ENCODE data around the gene LRP5.
"Not testable (repeated sequence)": the region's sequence is repeated elsewhere in the genome, so short reads cannot be mapped to it uniquely, and the experiment has no call there.

The LRP5 gene

DNA sequence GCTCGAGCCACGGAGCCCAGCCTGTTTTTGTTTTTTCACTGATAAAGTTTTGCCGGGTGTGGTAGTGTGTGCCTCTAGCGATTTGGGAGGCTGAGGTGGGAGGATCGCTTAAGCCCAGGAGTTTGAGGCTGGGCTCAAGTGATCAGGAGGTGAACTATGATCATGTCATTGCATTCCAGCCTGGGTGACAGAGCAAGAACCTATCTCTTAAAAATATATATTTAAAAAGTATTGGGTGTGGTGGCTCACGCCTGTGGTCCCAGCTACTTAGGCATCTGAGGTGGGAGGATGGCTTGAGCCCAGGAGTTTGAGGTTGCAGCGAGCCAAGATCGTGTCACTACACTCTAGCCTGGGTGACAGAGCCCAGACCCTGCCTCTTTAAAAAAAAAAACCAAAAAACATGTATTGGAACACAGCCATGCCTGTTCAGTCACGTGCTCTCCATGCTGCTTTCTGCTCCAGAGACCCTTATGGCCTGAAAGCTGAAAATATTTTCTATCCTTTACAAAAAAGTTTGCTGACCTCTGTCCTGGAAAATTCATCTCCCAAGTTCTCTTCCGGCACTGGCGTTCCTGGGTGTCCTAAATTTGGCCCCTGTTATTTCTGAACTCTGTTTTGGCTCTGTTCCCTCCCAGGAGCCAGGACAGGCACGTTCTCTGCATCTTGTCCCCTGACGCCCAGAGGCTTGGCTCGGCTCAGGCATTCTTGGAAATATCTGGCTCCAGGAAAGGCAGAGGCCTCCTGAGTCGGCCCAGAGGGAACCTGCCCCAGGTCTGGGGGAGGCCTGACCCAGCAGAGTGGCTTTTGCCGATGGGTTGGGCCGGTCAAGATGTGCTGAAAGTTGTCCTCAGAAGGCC lies 86.8 kb downstream of the LRP5 start:
- DNase-seq, result no peak

DNA sequence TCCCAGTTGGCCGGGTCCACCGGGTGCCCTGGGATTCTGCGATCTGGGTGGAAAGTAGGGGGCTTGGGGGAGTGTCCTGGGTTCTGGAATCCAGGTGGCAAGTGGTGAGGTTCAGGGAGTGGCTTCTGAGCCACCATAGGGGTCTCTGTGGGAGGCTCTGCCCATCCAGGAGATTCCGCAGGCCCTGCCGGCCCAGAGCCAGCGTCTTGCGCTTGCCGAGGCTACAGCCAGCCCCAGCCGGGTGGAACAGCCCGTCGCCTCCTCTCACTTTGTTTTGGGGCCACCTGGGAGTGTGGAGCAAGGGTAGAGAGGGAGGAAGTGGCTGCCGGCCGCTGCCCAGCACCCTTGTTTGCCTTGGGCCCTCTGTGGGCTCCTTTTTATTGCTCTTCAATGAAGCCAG lies 87.5 kb downstream of the LRP5 start:
- DNase-seq, result no peak

DNA sequence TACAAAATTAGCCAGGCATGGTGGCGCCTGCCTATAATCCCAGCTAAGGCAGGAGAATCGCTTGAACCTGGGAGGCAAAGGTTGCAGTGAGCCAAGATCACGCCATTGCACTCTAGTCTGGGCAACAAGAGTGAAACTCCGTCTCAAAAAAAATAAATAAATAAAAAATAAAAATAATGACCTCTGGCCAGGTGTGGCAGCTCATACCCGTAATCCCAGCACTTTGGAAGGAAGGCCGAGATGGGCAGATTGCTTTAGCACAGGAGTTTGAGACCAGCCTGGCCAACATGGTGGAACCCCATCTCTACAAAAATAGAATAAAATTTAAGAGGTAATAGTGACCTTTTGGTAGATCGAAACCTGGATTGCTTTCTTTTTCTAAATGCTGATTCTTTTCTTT lies 88.2 kb downstream of the LRP5 start:
- DNase-seq, result not testable (repeated sequence)

DNA sequence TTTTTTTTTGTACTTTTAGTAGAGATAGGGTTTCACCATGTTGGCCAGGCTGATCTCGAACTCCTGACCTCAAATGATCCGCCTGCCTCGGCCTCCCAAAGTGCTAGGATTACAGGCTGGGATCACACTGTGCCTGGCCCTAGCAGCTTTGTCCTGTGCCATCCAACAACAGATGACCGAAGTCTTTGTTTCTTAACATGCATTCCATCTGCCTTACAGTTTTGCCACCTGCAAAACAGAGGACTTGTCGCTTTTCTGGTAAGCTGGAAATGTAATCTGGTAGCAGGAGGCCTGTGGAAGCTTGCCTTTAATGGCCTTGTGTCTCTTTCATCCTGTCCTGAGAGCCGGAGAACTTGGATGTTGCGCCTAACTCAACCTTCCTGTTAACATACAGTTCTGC lies 89.5 kb downstream of the LRP5 start:
- DNase-seq, result no peak

DNA sequence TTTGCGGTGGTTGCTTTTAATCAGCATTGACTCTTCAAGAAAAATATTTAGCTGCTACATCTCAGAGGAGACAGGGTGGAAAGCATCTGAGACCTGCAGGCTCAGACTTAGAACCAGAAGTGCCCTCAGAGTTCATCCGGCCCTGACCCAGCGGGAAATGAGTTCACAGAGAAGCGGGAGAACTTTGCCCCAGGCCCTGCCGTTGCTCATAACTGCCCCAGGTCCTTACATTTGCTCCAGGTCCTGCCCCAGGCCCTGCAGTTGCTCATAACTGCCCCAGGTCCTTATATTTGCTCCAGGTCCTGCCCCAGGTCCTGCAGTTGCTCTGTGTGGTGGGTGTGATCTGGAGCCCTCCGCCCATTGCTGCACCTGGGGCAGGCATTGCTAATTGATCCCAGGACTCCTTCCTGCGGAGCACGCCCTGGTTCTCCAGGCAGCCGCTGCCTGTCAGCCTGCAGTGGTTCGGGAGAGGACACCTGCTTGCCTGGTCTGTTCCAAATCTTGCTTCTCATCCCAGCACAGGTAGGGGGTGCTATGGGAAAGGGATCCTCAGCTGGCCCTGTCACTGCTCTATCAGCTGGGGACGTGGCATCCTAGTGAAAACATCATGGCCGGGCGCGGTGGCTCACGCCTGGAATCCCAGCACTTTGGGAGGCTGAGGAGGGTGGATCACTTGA lies 90.1 kb downstream of the LRP5 start:
- DNase-seq, result no peak

GRCh38 chr11:68403424-68403823 lies 91.0 kb downstream of the LRP5 start:
- DNase-seq, result no peak

- no peak for DNase-seq
These were observed 91.4 kb downstream of the LRP5 start for GRCh38 chr11:68403831-68404230.

DNA sequence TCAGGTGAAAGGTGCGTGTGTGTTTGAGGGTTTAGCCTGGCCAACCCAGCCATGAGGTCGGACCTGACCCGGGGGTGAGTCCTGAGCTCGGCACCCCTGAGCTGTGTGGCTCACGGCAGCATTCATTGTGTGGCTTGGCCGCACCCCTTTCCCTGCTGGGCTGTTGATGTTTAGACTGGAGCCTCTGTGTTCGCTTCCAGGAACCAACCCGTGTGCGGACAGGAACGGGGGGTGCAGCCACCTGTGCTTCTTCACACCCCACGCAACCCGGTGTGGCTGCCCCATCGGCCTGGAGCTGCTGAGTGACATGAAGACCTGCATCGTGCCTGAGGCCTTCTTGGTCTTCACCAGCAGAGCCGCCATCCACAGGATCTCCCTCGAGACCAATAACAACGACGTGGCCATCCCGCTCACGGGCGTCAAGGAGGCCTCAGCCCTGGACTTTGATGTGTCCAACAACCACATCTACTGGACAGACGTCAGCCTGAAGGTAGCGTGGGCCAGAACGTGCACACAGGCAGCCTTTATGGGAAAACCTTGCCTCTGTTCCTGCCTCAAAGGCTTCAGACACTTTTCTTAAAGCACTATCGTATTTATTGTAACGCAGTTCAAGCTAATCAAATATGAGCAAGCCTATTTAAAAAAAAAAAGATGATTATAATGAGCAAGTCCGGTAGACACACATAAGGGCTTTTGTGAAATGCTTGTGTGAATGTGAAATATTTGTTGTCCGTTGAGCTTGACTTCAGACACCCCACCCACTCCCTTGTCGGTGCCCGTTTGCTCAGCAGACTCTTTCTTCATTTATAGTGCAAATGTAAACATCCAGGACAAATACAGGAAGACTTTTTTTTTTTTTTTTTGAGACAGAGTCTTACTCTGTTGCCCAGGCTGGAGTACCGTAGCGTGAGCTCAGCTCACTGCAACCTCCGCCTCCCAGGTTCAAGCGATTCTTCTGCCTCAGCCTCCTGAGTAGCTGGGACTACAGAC lies 94.2 kb downstream of the LRP5 start:
- DNase-seq, result no peak

GRCh38 chr11:68408512-68408911 lies 96.1 kb downstream of the LRP5 start:
- no peak for DNase-seq

GRCh38 chr11:68409748-68410344 lies 97.5 kb downstream of the LRP5 start:
- no peak for DNase-seq

GRCh38 chr11:68411501-68411991 lies 99.2 kb downstream of the LRP5 start:
- DNase-seq, result no peak

DNA sequence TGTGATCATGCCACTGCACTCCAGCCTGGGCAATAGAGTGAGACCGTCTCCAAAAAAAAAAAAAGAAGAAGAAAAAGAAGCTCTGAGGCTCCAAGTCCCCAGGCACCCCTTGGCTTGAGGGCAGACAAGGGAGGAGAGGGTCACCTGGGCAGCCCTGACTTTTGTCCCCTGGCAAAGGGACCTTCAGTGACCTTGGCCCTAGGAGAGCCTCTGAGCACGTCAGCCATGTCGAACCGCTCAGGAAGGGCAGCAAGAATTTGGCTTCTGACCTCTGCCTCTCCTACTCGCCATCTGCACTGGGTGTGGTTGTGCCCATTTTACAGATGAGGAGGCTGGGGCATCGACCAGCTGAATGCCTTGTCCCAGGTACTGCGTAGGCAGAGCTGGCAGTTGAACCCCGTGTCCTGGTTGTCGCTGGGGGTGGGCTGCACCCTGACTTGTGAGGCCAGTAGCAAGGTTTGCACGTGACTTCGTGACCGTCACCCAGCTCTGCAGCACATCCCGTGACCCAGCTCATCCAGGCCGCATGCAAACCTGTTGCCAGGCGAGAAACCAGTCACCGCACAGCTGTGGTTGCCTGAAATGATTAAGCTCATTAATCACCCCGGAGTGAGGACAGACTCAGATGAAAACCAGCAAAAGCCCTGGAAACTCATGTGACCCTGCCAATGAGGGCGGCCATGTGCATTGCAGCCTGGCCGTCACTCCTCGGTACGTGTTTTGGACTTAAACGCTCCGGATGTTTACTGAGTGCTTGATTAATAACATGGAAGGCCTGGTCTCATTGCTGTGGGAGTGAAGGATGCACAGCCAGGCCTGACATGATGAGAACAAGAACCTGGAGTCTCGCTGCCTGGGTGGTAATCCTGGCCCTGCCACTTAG lies 100.4 kb downstream of the LRP5 start:
- DNase-seq, result no peak

DNA sequence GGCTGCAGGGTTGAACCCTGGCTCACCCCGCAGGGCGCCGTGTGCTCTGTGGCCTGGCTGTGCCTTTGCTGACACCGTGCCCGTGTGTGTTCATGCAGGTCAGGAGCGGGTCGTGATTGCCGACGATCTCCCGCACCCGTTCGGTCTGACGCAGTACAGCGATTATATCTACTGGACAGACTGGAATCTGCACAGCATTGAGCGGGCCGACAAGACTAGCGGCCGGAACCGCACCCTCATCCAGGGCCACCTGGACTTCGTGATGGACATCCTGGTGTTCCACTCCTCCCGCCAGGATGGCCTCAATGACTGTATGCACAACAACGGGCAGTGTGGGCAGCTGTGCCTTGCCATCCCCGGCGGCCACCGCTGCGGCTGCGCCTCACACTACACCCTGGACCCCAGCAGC lies 101.2 kb downstream of the LRP5 start:
- DNase-seq, result no peak

DNA sequence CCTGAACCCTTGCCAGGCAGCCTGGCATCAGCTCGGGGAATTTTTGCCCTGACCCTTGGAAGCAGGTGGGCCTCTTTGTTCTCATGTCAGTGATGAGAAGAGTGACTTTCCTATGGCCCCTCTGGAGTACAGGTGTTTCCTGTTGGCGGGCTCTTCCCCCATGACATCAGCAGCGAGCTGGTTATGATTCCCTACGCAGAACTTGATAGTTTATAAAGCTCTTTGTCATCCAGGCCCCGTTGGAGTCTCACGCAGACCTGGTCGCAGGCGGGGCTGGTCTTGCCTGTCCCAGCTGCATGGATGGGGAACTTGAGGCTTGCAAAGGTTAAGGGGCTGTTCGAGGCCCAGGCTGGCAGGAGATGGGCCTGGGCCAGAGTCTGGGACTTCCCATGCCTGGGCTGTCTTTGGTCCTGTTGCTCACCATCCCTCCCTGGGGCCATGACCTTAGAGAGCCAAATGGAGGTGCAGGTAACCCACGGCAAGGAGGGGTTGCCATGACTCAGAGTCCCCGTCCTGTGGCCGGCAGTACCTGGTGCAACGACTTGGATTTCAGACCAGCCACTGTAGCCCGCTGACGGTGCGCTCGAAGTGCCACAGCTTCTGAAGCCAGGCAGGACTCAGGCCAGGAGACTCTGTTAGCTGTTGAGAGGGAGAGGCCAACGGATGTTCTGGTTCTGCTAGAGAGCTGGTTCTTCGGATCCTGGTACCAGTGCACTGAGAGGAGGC lies 102.3 kb downstream of the LRP5 start:
- no peak for DNase-seq

GRCh38 chr11:68416070-68416578 lies 103.7 kb downstream of the LRP5 start:
- DNase-seq, result no peak

GRCh38 chr11:68418648-68419047 lies 106.3 kb downstream of the LRP5 start:
- no peak for DNase-seq

DNA sequence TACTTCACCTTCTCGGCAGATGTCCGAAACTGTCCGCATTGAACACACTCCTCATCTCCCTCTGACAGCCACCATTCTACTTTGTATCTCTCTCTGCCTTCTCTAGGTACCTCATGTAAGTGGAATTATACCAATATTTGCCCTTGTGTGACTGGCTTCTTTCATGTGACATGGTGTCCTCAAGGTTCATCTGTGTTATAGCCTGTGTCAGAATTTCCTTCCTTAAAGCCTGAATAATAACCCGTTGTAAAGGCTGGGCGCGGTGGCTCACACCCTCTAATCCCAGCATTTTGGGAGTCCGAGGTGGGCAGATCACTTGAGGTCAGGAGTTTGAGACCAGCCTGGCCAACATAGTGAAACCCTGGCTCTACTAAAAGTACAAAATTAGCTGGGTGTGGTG lies 107.8 kb downstream of the LRP5 start:
- no peak for DNase-seq

DNA sequence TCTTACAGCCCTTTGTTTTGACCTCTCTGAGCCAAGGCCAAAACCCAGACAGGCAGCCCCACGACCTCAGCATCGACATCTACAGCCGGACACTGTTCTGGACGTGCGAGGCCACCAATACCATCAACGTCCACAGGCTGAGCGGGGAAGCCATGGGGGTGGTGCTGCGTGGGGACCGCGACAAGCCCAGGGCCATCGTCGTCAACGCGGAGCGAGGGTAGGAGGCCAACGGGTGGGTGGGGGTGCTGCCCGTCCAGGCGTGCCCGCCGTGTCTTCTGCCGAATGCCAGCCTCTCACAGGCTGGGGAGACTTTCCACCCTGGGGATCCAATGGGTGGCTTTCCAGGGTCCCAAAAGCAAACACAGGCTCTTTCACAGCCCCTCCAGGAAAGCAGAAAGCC lies 111.1 kb downstream of the LRP5 start:
- no peak for DNase-seq

DNA sequence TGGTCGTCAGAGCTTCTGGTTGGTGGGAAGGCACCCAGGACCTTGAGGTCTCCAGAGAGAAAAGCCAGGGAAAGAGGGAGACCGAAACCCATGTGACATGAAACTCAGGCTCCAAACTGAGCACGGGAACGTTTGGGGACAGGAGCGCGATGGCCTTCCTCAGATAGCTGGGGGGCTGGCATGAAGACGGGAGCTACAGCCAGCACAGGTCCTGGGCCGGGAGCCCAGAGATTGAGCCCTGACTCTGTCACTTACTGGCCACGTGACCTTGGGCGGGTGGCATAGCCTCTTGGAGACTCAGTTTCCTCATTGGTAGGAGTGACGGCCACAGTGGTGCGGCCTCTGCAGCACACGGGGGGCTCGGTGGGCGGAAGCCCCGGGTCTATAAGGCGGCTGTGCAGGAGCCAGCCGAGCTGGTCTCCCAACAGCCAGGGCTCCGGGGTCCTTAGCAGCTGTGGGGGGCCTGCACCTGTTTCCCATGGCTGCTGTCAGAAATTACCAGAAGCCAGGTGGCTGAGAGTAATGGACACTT lies 111.8 kb downstream of the LRP5 start:
- DNase-seq, result no peak
